ENCODE measurements around the gene RANBP9.

- TF ChIP-seq, protein P1, sequence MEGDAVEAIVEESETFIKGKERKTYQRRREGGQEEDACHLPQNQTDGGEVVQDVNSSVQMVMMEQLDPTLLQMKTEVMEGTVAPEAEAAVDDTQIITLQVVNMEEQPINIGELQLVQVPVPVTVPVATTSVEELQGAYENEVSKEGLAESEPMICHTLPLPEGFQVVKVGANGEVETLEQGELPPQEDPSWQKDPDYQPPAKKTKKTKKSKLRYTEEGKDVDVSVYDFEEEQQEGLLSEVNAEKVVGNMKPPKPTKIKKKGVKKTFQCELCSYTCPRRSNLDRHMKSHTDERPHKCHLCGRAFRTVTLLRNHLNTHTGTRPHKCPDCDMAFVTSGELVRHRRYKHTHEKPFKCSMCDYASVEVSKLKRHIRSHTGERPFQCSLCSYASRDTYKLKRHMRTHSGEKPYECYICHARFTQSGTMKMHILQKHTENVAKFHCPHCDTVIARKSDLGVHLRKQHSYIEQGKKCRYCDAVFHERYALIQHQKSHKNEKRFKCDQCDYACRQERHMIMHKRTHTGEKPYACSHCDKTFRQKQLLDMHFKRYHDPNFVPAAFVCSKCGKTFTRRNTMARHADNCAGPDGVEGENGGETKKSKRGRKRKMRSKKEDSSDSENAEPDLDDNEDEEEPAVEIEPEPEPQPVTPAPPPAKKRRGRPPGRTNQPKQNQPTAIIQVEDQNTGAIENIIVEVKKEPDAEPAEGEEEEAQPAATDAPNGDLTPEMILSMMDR (conservative IDR thresholded peaks at IDR 0.05; ENCODE audit: low read depth in 2 of 2), result no peak
- no peak for TF ChIP-seq JUNB (IDR thresholded peaks at IDR 0.05; ENCODE audit: unreplicated experiment)
- no peak for TF ChIP-seq EZH2phosphoT487 (IDR thresholded peaks at IDR 0.05; ENCODE audit: unreplicated experiment)
Measured at GRCh38 chr6:13641315-13641714, 70.3 kb downstream of the RANBP9 start.
